ENCODE measurements around the gene CTSW.
A peak's percentile ranks its signal among the peaks of the same experiment; 100 is the strongest.

CTSW gene

GRCh38 chr11:65856689-65857499, 22.7 kb upstream of the CTSW start:
- peak overlapping the region; percentile 27 for H4K8ac ChIP-seq (ENCODE audit: low read length)
- peak; percentile 69 for DNase-seq
- 4% methylated on average over 40 of the region's 57 CpGs for WGBS

GRCh38 chr11:65857500-65857852, 22.2 kb upstream of the CTSW start:
- peak overlapping the region; percentile 82 to 94 for H3K4me3 ChIP-seq (ENCODE audit: insufficient read depth in 1 of 2, low read depth in 1 of 2, low read length in 2 of 2)
- peak overlapping the region; percentile 94 for H3K9ac ChIP-seq (ENCODE audit: low read length)
- H3K18ac ChIP-seq (ENCODE audit: low read depth in 1 of 2, low read length in 2 of 2): peak overlapping the region; percentile 97 to 98
- H3K36me3 ChIP-seq (ENCODE audit: control insufficient read depth in 1 of 2, insufficient read depth in 2 of 2, low read depth in 1 of 2, low read length in 2 of 2): peaks cover 46 to 48% of the 10 kb centered on the region in 2 experiments
- H2AFZ ChIP-seq (ENCODE audit: low read depth, low read length): no peak overlapping the region
- H3K9me3 ChIP-seq (ENCODE audit: control insufficient read depth, low read length): no peaks in the 10 kb centered on the region
- H2BK15ac ChIP-seq (ENCODE audit: low read depth, poor library complexity, severe bottlenecking): peak overlapping the region; percentile 73
- under 1% methylated on average over 35 of the region's 49 CpGs for WGBS
- peaks cover 40% of the 10 kb centered on the region for H3K4me1 ChIP-seq (ENCODE audit: control insufficient read depth, insufficient read depth, low read depth, low read length)
- H4K8ac ChIP-seq (ENCODE audit: low read length): peak overlapping the region; percentile 38
- H3K23ac ChIP-seq (ENCODE audit: low read length in 2 of 2): peak overlapping the region in 1 of 2 experiments; percentile 90
- peak overlapping the region in 1 of 2 experiments; percentile 55 for H2BK12ac ChIP-seq (ENCODE audit: low read length in 2 of 2)
- H3K27ac ChIP-seq (ENCODE audit: low read length, poor library complexity, severe bottlenecking): peak overlapping the region; percentile 90
- H2BK5ac ChIP-seq (ENCODE audit: low read depth, low read length, poor library complexity, severe bottlenecking): peak overlapping the region; percentile 97
- peak overlapping the region; percentile 79 to 99 for H3K4ac ChIP-seq (ENCODE audit: low read depth in 1 of 2, low read length in 2 of 2)
- H3K4me2 ChIP-seq (ENCODE audit: low read length, poor library complexity, severe bottlenecking): no peak overlapping the region
- peaks cover 2% of the 10 kb centered on the region for H3K79me1 ChIP-seq (replicated peaks; ENCODE audit: low read length, poor library complexity, severe bottlenecking)
- peak overlapping the region; percentile 90 for H2BK120ac ChIP-seq (ENCODE audit: low read depth, low read length)
- H3K27me3 ChIP-seq (ENCODE audit: control insufficient read depth in 1 of 2, insufficient read depth in 1 of 2, low read length in 2 of 2): no peaks in the 10 kb centered on the region
- no peak for DNase-seq
- no peak overlapping the region for H2AK5ac ChIP-seq (ENCODE audit: low read length, severe bottlenecking)
- peak overlapping the region; percentile 16 for H4K91ac ChIP-seq (ENCODE audit: low read length)
- H3K14ac ChIP-seq (ENCODE audit: low read length in 2 of 2): peak overlapping the region in 1 of 2 experiments; percentile 98

More at GRCh38 chr11:65856689-65857499, 22.7 kb upstream of the CTSW start:
- Histone ChIP-seq H3K18ac (ENCODE audit: low read depth in 1 of 2, low read length in 2 of 2) (peak overlapping the region; percentile 97 to 98), H3K9me3 (ENCODE audit: control insufficient read depth, low read length) (no peaks in the 10 kb centered on the region), H3K23ac (ENCODE audit: low read length in 2 of 2) (peak overlapping the region in 1 of 2 experiments; percentile 90), H3K4ac (ENCODE audit: low read depth in 1 of 2, low read length in 2 of 2) (peak overlapping the region; percentile 79 to 99), H2BK12ac (ENCODE audit: low read length in 2 of 2) (no peak overlapping the region), H3K4me3 (ENCODE audit: insufficient read depth in 1 of 2, low read depth in 1 of 2, low read length in 2 of 2) (peak overlapping the region; percentile 82 to 94), H3K9ac (ENCODE audit: low read length) (peak overlapping the region; percentile 94), H3K27ac (ENCODE audit: low read length, poor library complexity, severe bottlenecking) (peak overlapping the region; percentile 90), H2AK5ac (ENCODE audit: low read length, severe bottlenecking) (no peak overlapping the region), H3K4me1 (ENCODE audit: control insufficient read depth, insufficient read depth, low read depth, low read length) (peaks cover 37% of the 10 kb centered on the region), H3K27me3 (ENCODE audit: control insufficient read depth in 1 of 2, insufficient read depth in 1 of 2, low read length in 2 of 2) (no peaks in the 10 kb centered on the region), H2AFZ (ENCODE audit: low read depth, low read length) (peak overlapping the region; percentile 34), H2BK5ac (ENCODE audit: low read depth, low read length, poor library complexity, severe bottlenecking) (peak overlapping the region; percentile 9), H3K79me1 (replicated peaks; ENCODE audit: low read length, poor library complexity, severe bottlenecking) (no peaks in the 10 kb centered on the region), H3K36me3 (ENCODE audit: control insufficient read depth in 1 of 2, insufficient read depth in 2 of 2, low read depth in 1 of 2, low read length in 2 of 2) (peaks cover 46 to 48% of the 10 kb centered on the region in 2 experiments), H3K4me2 (ENCODE audit: low read length, poor library complexity, severe bottlenecking) (peak overlapping the region; percentile 64), H2BK120ac (ENCODE audit: low read depth, low read length) (no peak overlapping the region), H2BK15ac (ENCODE audit: low read depth, poor library complexity, severe bottlenecking) (no peak overlapping the region), H4K91ac (ENCODE audit: low read length) (peak overlapping the region; percentile 16), H3K14ac (ENCODE audit: low read length in 2 of 2) (peak overlapping the region in 1 of 2 experiments; percentile 98)

- peak within 1 kb of the TSS; percentile 97 for H2BK5ac ChIP-seq (ENCODE audit: low read depth, low read length, poor library complexity, severe bottlenecking)
- H3K14ac ChIP-seq (ENCODE audit: low read length in 2 of 2): peak within 1 kb of the TSS in 1 of 2 experiments; percentile 98
- H4K91ac ChIP-seq (ENCODE audit: low read length): peak within 1 kb of the TSS; percentile 92
- under 1% methylated on average over 70 of the region's 92 CpGs for WGBS
- peak within 1 kb of the TSS; percentile 97 for H3K27ac ChIP-seq (ENCODE audit: low read length, poor library complexity, severe bottlenecking)
- H3K23ac ChIP-seq (ENCODE audit: low read length in 2 of 2): peak within 1 kb of the TSS in 1 of 2 experiments; percentile 90
- peaks cover 46 to 48% of the 10 kb centered on the region in 2 experiments for H3K36me3 ChIP-seq (ENCODE audit: control insufficient read depth in 1 of 2, insufficient read depth in 2 of 2, low read depth in 1 of 2, low read length in 2 of 2)
- H3K9ac ChIP-seq (ENCODE audit: low read length): peak within 1 kb of the TSS; percentile 94
- H3K4me2 ChIP-seq (ENCODE audit: low read length, poor library complexity, severe bottlenecking): peak within 1 kb of the TSS; percentile 72
- H4K8ac ChIP-seq (ENCODE audit: low read length): peak within 1 kb of the TSS; percentile 66
- peak; percentile 98 for DNase-seq
- H3K4ac ChIP-seq (ENCODE audit: low read depth in 1 of 2, low read length in 2 of 2): peak within 1 kb of the TSS; percentile 79 to 99
- no peaks in the 10 kb centered on the region for H3K27me3 ChIP-seq (ENCODE audit: control insufficient read depth in 1 of 2, insufficient read depth in 1 of 2, low read length in 2 of 2)
- peak within 1 kb of the TSS; percentile 82 to 94 for H3K4me3 ChIP-seq (ENCODE audit: insufficient read depth in 1 of 2, low read depth in 1 of 2, low read length in 2 of 2)
- H2BK15ac ChIP-seq (ENCODE audit: low read depth, poor library complexity, severe bottlenecking): peak within 1 kb of the TSS; percentile 89
- peak within 1 kb of the TSS; percentile 17 for H2AK5ac ChIP-seq (ENCODE audit: low read length, severe bottlenecking)
- H3K9me3 ChIP-seq (ENCODE audit: control insufficient read depth, low read length): no peaks in the 10 kb centered on the region
- H3K4me1 ChIP-seq (ENCODE audit: control insufficient read depth, insufficient read depth, low read depth, low read length): peaks cover 41% of the 10 kb centered on the region
- peaks cover 3% of the 10 kb centered on the region for H3K79me1 ChIP-seq (replicated peaks; ENCODE audit: low read length, poor library complexity, severe bottlenecking)
- peak within 1 kb of the TSS; percentile 97 to 99 for H3K18ac ChIP-seq (ENCODE audit: low read depth in 1 of 2, low read length in 2 of 2)
- peak within 1 kb of the TSS; percentile 90 for H2BK120ac ChIP-seq (ENCODE audit: low read depth, low read length)
- H2AFZ ChIP-seq (ENCODE audit: low read depth, low read length): peak within 1 kb of the TSS; percentile 34
- peak within 1 kb of the TSS in 1 of 2 experiments; percentile 70 for H2BK12ac ChIP-seq (ENCODE audit: low read length in 2 of 2)
Observed at GRCh38 chr11:65857853-65858680, 21.6 kb upstream of the CTSW start, which contains the start of gene CFL1. TSS of gene CFL1 (minus strand) at chr11:65858180. CDS start at chr11:65858099, 81 bp downstream.
